H1 (cell line): Measurements from ENCODE around the gene KLHDC7B. TPM values are rescaled to one million over a fixed set of nuclear protein-coding genes. Genes with fewer than 3 reads are reported as not detected.

Experiments used
- POLR2A ChIP-seq, 2 experiments: IDR thresholded peaks; 1 replicate in 1 of 2; 2 replicates in 1 of 2; pipeline ENCODE4 v1.6.1; 2011; ENCODE audit warnings: low read depth in 2 of 2, low read length in 2 of 2, mild to moderate bottlenecking in 2 of 2; ENCODE audit errors: control extremely low read depth in 1 of 2
- SIN3A ChIP-seq, 2 experiments: IDR thresholded peaks in 1 of 2; conservative IDR thresholded peaks in 1 of 2; 2 replicates each; pipeline ENCODE4 v1.6.1; 2011 to 2012; ENCODE audit warnings: low read length in 2 of 2, improper control_type of control experiment in 1 of 2, low read depth in 1 of 2, mild to moderate bottlenecking in 1 of 2
- polyA plus RNA-seq, 7 experiments: library from polyadenylated mRNA; depleted of rRNA in 3 of 7; stranded (reverse) in 5 of 7; unstranded in 2 of 7; fragments of >200 nt in 5 of 7; fragments of 200-250 nt in 2 of 7; gene quantifications; 1 replicate in 5 of 7; 2 replicates in 1 of 7; 4 replicates in 1 of 7; pipeline versions ENCODE4 v1.2.1 to v1.2.3, GENCODE V29; 2011 to 2013; ENCODE audit warnings: missing spikeins in 2 of 7, mixed read lengths in 2 of 7
- total RNA-seq: library from RNA; stranded (reverse); fragmentation: NEBNext Ultra II Directional; extraction: Animal tissue kit (Norgen Biotek cat#: 25700); gene quantifications from 2 replicates; pipeline ENCODE4 v1.2.1, GENCODE V29; 2021
- TF ChIP-seq, protein P1 (sequence below): fragments of 300-600 bp; sonication (generic); IDR thresholded peaks from 2 replicates; pipeline ENCODE4 v1.7.1; 2012; ENCODE audit warnings: low read length, moderate library complexity, mild to moderate bottlenecking, inconsistent platforms; ENCODE audit not compliant: insufficient replicate concordance
- TF ChIP-seq, protein P2 (sequence below): IDR thresholded peaks from 2 replicates; pipeline ENCODE4 v1.6.1; 2012; ENCODE audit warnings: inconsistent platforms

KLHDC7B gene
- total and polyA plus RNA-seq, 2 of the 8 experiments (the other 6 are each of a cell fraction or from before 2014, with no cell fraction given), result not detected

DNA sequence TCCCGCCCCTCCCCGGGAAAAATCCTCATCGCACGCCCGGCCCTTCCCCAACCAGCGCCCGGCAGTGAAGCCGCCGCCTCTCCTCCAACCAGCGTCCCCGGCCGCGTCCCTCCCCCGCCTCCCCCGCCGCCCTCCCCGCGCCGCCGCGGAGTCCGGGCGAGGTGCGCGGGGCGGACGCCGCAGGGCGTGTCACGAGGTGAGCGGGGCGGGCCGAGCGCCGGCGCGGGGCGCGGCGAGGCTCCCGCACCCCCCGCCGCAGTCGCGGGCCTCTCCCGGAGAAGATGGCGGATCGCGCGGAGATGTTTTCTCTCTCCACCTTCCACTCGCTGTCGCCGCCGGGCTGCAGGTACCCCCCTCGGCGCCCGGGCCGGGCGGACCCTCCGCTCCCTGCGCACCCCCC lies 54.8 kb downstream of the KLHDC7B start, which contains the start of gene MAPK8IP2 (continued):
- TF ChIP-seq, protein P1, sequence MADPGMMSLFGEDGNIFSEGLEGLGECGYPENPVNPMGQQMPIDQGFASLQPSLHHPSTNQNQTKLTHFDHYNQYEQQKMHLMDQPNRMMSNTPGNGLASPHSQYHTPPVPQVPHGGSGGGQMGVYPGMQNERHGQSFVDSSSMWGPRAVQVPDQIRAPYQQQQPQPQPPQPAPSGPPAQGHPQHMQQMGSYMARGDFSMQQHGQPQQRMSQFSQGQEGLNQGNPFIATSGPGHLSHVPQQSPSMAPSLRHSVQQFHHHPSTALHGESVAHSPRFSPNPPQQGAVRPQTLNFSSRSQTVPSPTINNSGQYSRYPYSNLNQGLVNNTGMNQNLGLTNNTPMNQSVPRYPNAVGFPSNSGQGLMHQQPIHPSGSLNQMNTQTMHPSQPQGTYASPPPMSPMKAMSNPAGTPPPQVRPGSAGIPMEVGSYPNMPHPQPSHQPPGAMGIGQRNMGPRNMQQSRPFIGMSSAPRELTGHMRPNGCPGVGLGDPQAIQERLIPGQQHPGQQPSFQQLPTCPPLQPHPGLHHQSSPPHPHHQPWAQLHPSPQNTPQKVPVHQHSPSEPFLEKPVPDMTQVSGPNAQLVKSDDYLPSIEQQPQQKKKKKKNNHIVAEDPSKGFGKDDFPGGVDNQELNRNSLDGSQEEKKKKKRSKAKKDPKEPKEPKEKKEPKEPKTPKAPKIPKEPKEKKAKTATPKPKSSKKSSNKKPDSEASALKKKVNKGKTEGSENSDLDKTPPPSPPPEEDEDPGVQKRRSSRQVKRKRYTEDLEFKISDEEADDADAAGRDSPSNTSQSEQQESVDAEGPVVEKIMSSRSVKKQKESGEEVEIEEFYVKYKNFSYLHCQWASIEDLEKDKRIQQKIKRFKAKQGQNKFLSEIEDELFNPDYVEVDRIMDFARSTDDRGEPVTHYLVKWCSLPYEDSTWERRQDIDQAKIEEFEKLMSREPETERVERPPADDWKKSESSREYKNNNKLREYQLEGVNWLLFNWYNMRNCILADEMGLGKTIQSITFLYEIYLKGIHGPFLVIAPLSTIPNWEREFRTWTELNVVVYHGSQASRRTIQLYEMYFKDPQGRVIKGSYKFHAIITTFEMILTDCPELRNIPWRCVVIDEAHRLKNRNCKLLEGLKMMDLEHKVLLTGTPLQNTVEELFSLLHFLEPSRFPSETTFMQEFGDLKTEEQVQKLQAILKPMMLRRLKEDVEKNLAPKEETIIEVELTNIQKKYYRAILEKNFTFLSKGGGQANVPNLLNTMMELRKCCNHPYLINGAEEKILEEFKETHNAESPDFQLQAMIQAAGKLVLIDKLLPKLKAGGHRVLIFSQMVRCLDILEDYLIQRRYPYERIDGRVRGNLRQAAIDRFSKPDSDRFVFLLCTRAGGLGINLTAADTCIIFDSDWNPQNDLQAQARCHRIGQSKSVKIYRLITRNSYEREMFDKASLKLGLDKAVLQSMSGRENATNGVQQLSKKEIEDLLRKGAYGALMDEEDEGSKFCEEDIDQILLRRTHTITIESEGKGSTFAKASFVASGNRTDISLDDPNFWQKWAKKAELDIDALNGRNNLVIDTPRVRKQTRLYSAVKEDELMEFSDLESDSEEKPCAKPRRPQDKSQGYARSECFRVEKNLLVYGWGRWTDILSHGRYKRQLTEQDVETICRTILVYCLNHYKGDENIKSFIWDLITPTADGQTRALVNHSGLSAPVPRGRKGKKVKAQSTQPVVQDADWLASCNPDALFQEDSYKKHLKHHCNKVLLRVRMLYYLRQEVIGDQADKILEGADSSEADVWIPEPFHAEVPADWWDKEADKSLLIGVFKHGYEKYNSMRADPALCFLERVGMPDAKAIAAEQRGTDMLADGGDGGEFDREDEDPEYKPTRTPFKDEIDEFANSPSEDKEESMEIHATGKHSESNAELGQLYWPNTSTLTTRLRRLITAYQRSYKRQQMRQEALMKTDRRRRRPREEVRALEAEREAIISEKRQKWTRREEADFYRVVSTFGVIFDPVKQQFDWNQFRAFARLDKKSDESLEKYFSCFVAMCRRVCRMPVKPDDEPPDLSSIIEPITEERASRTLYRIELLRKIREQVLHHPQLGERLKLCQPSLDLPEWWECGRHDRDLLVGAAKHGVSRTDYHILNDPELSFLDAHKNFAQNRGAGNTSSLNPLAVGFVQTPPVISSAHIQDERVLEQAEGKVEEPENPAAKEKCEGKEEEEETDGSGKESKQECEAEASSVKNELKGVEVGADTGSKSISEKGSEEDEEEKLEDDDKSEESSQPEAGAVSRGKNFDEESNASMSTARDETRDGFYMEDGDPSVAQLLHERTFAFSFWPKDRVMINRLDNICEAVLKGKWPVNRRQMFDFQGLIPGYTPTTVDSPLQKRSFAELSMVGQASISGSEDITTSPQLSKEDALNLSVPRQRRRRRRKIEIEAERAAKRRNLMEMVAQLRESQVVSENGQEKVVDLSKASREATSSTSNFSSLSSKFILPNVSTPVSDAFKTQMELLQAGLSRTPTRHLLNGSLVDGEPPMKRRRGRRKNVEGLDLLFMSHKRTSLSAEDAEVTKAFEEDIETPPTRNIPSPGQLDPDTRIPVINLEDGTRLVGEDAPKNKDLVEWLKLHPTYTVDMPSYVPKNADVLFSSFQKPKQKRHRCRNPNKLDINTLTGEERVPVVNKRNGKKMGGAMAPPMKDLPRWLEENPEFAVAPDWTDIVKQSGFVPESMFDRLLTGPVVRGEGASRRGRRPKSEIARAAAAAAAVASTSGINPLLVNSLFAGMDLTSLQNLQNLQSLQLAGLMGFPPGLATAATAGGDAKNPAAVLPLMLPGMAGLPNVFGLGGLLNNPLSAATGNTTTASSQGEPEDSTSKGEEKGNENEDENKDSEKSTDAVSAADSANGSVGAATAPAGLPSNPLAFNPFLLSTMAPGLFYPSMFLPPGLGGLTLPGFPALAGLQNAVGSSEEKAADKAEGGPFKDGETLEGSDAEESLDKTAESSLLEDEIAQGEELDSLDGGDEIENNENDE, result no peak
- TF ChIP-seq SIN3A (conservative IDR thresholded peaks at IDR 0.05 in 1 of 2, IDR thresholded peaks at IDR 0.05 in 1 of 2; ENCODE audit: low read depth in 1 of 2, low read length in 2 of 2), result no peak
- TF ChIP-seq, protein P2, sequence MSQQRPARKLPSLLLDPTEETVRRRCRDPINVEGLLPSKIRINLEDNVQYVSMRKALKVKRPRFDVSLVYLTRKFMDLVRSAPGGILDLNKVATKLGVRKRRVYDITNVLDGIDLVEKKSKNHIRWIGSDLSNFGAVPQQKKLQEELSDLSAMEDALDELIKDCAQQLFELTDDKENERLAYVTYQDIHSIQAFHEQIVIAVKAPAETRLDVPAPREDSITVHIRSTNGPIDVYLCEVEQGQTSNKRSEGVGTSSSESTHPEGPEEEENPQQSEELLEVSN, result no peak
- no peak for TF ChIP-seq POLR2A (IDR thresholded peaks at IDR 0.05; ENCODE audit: control extremely low read depth in 1 of 2, low read depth in 2 of 2, low read length in 2 of 2)
